Measurements from ENCODE around the gene METTL21C. TPM values are rescaled to one million over a fixed set of nuclear protein-coding genes. Genes with fewer than 3 reads are reported as not detected.

Gene METTL21C
- total RNA-seq, 1 donor from 2014 or later: not detected

- Mint-ChIP-seq H3K9me3 (no peaks in the 10 kb centered on the region), H3K27ac (no peak overlapping the region)
Measured at GRCh38 chr13:102692491-102692826, 2.4 kb downstream of the METTL21C start.

DNA sequence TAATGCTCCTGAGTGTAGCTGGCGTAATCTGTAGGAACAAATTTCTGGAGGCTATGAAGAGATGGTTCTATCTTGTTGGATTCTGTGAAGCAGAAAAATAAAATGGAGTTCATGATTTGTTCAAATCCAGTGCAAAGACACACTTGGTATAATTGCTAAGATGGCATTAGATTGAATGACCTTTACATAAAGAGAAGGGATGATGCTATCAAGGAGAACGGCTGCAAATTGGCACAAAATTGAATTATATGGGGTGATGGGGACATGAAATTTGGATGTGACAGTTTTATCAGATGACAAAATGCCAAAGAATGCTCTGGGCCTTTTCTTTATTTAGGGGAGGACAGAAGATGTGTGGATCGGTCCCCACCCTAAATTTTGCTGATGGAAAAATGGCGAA lies 4.0 kb downstream of the METTL21C start:
- Mint-ChIP-seq H3K4me3 (no peak overlapping the region), H3K36me3 (no peaks in the 10 kb centered on the region), H3K27me3 (no peaks in the 10 kb centered on the region), H3K4me1 (ENCODE audit: unreplicated experiment) (peaks cover 12% of the 10 kb centered on the region), H3K9me3 (no peaks in the 10 kb centered on the region), H3K27ac (no peak overlapping the region)
- no peak for TF ChIP-seq CTCF (conservative IDR thresholded peaks at IDR 0.05)
- no peak for DNase-seq (ENCODE audit: extremely low spot score, unreplicated experiment)

More at GRCh38 chr13:102692491-102692826, 2.4 kb downstream of the METTL21C start:
- Mint-ChIP-seq H3K4me1 (ENCODE audit: unreplicated experiment) (peaks cover 12% of the 10 kb centered on the region), H3K36me3 (no peaks in the 10 kb centered on the region), H3K27me3 (no peaks in the 10 kb centered on the region), H3K4me3 (no peak overlapping the region)
- TF ChIP-seq CTCF (conservative IDR thresholded peaks at IDR 0.05): no peak
- no peak for DNase-seq (ENCODE audit: extremely low spot score, unreplicated experiment)

DNA sequence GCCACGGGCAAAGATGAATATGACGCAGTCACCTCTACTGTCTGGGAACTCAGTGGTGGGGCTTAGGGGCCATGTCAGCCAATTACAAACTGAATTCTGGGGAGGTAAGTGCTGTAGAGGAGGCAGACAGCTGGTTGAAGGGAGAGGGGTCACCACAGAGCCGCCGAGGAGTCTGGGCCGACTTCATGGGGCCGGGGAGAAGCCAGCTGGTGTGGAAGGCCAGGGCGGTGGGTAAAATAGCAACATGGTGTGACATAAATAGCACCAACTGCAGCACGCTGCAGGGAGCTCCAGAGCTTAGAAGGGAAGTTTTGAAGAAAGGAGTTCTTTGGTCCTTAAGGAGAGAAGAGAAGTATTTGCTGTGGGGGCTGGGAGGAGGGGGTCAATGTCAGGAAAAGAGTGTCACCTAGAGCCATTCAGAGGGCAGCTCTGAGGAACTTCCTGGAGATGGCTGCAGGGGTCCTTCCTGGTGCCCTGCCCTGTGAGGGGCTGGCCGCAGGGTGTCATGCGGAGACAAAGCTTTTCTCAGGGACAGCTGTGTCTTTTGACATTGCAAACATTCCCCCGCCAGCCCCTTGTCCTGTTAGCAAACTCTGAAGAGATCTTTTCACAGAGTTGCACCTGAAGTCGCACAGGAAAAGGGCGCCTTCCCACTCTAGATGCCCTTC lies 6.4 kb downstream of the METTL21C start:
- no peaks in the 10 kb centered on the region for H3K27me3 Mint-ChIP-seq
- peaks cover 12% of the 10 kb centered on the region for H3K4me1 Mint-ChIP-seq (ENCODE audit: unreplicated experiment)
- no peaks in the 10 kb centered on the region for H3K36me3 Mint-ChIP-seq
- no peak overlapping the region for H3K27ac Mint-ChIP-seq
- DNase-seq (ENCODE audit: extremely low spot score, unreplicated experiment): no peak
- no peak overlapping the region for H3K4me3 Mint-ChIP-seq
- no peaks in the 10 kb centered on the region for H3K9me3 Mint-ChIP-seq
- TF ChIP-seq CTCF (conservative IDR thresholded peaks at IDR 0.05): no peak

GRCh38 chr13:102687520-102687919 lies 7.3 kb downstream of the METTL21C start:
- Mint-ChIP-seq H3K4me3 (no peak overlapping the region), H3K9me3 (no peaks in the 10 kb centered on the region), H3K4me1 (ENCODE audit: unreplicated experiment) (peaks cover 7% of the 10 kb centered on the region), H3K27ac (no peak overlapping the region), H3K27me3 (no peaks in the 10 kb centered on the region), H3K36me3 (peaks cover 3% of the 10 kb centered on the region)
- DNase-seq (ENCODE audit: extremely low spot score, unreplicated experiment): no peak
- TF ChIP-seq CTCF (conservative IDR thresholded peaks at IDR 0.05): no peak

DNA sequence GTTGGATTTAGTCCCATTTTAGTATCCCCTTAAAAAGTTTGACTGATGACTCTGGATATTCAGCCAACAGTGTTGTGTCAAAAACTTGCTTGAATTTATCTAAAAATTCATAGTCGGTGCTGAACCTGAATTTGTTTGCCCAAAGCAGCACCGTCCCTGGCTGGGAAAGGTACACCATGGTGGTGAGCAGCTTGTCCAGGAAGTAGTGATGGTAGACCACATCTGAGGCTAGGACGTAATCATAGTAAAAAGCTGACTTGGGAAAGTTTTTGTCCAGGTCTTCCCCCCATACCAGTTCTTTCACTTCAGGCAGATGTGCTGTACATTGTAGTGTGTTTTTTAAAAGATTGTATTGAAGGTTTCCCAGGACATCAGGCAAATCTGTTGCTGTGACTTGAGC lies 8.8 kb downstream of the METTL21C start:
- Mint-ChIP-seq H3K36me3 (peaks cover 3% of the 10 kb centered on the region), H3K27ac (no peak overlapping the region), H3K4me3 (no peak overlapping the region), H3K4me1 (ENCODE audit: unreplicated experiment) (no peaks in the 10 kb centered on the region), H3K9me3 (no peaks in the 10 kb centered on the region), H3K27me3 (no peaks in the 10 kb centered on the region)
- no peak for TF ChIP-seq CTCF (conservative IDR thresholded peaks at IDR 0.05)
- no peak for DNase-seq (ENCODE audit: extremely low spot score, unreplicated experiment)

DNA sequence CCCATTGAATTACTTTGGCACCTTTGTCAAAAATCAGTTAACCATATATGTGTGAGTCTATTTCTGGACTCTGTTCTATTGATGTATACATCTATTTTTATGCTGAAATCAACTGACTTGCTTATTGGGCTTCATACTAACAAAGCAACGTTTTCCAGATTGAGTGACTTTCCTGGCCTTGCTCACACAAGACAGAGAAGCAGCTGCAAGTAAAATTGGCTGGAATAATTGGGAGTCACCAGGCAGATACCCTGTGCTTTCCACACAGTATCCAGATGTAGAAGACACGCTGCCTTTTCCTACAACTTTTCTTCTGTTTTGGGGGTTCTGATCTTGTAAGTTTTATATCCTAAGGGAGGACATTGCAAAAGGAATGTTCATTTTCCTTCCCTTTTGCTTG lies 11.2 kb downstream of the METTL21C start:
- TF ChIP-seq CTCF (conservative IDR thresholded peaks at IDR 0.05): no peak
- DNase-seq (ENCODE audit: extremely low spot score, unreplicated experiment): no peak
- Mint-ChIP-seq H3K27ac (no peak overlapping the region), H3K36me3 (peaks cover 7% of the 10 kb centered on the region), H3K4me1 (ENCODE audit: unreplicated experiment) (no peaks in the 10 kb centered on the region), H3K4me3 (no peak overlapping the region), H3K9me3 (no peaks in the 10 kb centered on the region), H3K27me3 (no peaks in the 10 kb centered on the region)

Data from type B pancreatic cell (in vitro differentiated cells).